ENCODE data around the gene ZNF445. TPM values are rescaled to one million over a fixed set of nuclear protein-coding genes. Genes with fewer than 3 reads are reported as not detected.

Gene ZNF445
- total and polyA plus RNA-seq, 9 of the 15 experiments (the other 6 are each of a cell fraction or from before 2014, with no cell fraction given): 1.2 to 26.9 (median 10.6) TPM

DNA sequence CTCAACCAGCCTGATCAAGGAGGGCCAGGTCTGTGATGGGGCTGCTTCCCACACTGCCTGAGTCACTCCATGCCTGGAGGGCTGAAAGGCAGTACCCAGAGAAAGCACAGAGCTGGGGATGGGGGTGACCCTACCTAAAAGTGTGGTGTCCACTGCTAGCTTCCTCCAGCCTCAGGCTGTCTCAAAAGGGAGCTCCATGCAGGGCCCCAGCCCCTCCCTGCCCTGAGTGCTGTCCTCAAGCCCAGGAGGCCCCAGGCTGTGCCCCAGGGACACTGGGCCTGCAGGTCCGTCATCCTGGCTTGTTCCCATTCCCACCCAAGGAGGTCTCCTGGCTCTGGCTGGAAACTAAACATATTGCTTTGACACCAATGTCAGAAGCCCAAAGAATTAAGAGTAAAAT, 56.8 kb downstream of the ZNF445 start:
- H4K20me1 ChIP-seq (replicated peaks; ENCODE audit: control insufficient read depth, insufficient read depth, low read length): no peaks in the 10 kb centered on the region
- POLR2A ChIA-PET: interaction anchor here (0.6 to 1.6 kb wide), 3 partner anchors 9 to 311 kb away, joined by 3 to 9 read pairs (median 3); no protein-coding TSS in a partner anchor
- BruUV-seq (replicated peaks): no TSS peak
- H3K9me1 ChIP-seq (ENCODE audit: control insufficient read depth, insufficient read depth, low read length): peaks cover 9% of the 10 kb centered on the region
- ATAC-seq: no peak
- H3K27me3 ChIP-seq (ENCODE audit: control insufficient read depth in 2 of 2, insufficient read depth in 2 of 2, low read length in 2 of 2): no peaks in the 10 kb centered on the region
- WGBS (ENCODE audit: insufficient coverage, low coverage, missing lambda C conversion rate): 75% methylated on average over 1 of the region's 1 CpG
- no peak overlapping the region for H3K27ac ChIP-seq (ENCODE audit: extremely low read depth, low read depth, low read length)
- in situ Hi-C loops (cut with MboI): no loop called here
- TF ChIP-seq, protein P1, sequence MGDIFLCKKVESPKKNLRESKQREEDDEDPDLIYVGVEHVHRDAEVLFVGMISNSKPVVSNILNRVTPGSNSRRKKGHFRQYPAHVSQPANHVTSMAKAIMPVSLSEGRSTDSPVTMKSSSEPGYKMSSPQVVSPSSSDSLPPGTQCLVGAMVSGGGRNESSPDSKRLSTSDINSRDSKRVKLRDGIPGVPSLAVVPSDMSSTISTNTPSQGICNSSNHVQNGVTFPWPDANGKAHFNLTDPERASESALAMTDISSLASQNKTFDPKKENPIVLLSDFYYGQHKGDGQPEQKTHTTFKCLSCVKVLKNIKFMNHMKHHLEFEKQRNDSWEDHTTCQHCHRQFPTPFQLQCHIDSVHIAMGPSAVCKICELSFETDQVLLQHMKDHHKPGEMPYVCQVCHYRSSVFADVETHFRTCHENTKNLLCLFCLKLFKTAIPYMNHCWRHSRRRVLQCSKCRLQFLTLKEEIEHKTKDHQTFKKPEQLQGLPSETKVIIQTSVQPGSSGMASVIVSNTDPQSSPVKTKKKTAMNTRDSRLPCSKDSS (IDR thresholded peaks at IDR 0.05; ENCODE audit: low read depth, partially characterized antibody): no peak
- no peak for TF ChIP-seq EP300 (IDR thresholded peaks at IDR 0.05; ENCODE audit: low read length)
- TF ChIP-seq ZNF830 (CRISPR knock-in tag; IDR thresholded peaks at IDR 0.05): no peak
- TF ChIP-seq, protein P2, sequence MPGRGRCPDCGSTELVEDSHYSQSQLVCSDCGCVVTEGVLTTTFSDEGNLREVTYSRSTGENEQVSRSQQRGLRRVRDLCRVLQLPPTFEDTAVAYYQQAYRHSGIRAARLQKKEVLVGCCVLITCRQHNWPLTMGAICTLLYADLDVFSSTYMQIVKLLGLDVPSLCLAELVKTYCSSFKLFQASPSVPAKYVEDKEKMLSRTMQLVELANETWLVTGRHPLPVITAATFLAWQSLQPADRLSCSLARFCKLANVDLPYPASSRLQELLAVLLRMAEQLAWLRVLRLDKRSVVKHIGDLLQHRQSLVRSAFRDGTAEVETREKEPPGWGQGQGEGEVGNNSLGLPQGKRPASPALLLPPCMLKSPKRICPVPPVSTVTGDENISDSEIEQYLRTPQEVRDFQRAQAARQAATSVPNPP (IDR thresholded peaks at IDR 0.05; ENCODE audit: borderline replicate concordance, insufficient read depth, insufficient read length): no peak
- H3K4me3 ChIP-seq: no peak overlapping the region
- no peaks in the 10 kb centered on the region for H3K9me3 ChIP-seq (replicated peaks; ENCODE audit: control insufficient read depth, insufficient read depth, low read depth, low read length)
- CTCF ChIA-PET (ENCODE audit: low intra/inter-chr PET ratio): no interaction called here
- peak overlapping the region in 1 of 2 experiments; percentile 63; a peak in 2 of 4 replicates for H3K9ac ChIP-seq (ENCODE audit: insufficient read depth in 1 of 2, low read depth in 2 of 2, low read length in 2 of 2)
- no peak overlapping the region for H3K4me2 ChIP-seq (ENCODE audit: insufficient read depth, low read length)
- no peak for FAIRE-seq
- H3K36me3 ChIP-seq (ENCODE audit: control insufficient read depth, insufficient read depth, low read length): peaks cover 5% of the 10 kb centered on the region; the same call in 1 of the 3 replicates
- H3K79me2 ChIP-seq (ENCODE audit: control insufficient read depth, insufficient read depth, low read length): no peaks in the 10 kb centered on the region
- intact Hi-C loops (cut with micrococcal nuclease): no loop called here
- no peak overlapping the region for H2AFZ ChIP-seq (ENCODE audit: low read depth, low read length)
- H3K4me1 ChIP-seq (replicated peaks in 1 of 2; ENCODE audit: control insufficient read depth in 2 of 2, insufficient read depth in 2 of 2, low read length in 2 of 2): peaks cover 0 to 26% of the 10 kb centered on the region in 2 experiments; a peak in 3 of 5 replicates
- no peak for DNase-seq (ENCODE audit: extremely low read depth in 1 of 4, low spot score in 3 of 4)

All from K562 (cell line).